B cell (primary cell): Measurements from ENCODE around the gene NCOA1. TPM values are rescaled to one million over a fixed set of nuclear protein-coding genes. Genes with fewer than 3 reads are reported as not detected.
"Not testable (repeated sequence)": the region's sequence is repeated elsewhere in the genome, so short reads cannot be mapped to it uniquely, and the experiment has no call there.

ENCODE experiments used
- ATAC-seq: fragments of 200-7000 bp; cut with Tn5 transposase; one replicate; pipeline ENCODE4 v1.10.0; 2021; ENCODE audit warnings: low read depth, mild to moderate bottlenecking, moderate number of reproducible peaks, moderate library complexity
- CTCF ChIA-PET: fragments of 350-600 bp; sonication (Branson Sonifier 250); formaldehyde crosslinking; loops from one replicate; lab custom pipeline; 2021; ENCODE audit warnings: antibody characterized with exemption, inconsistent platforms; lab: Charles Lee
- POLR2A ChIA-PET: fragments of 350-600 bp; sonication (Branson Sonifier 250); formaldehyde crosslinking; loops from one replicate; lab custom pipeline; 2021; ENCODE audit warnings: antibody characterized with exemption; lab: Charles Lee
- DNase-seq: peaks from one replicate; pipeline ENCODE4 v3.0.0; 2013
- H2AFZ ChIP-seq: 2 replicates; pipeline ENCODE4 v1.6.1; 2012; ENCODE audit warnings: mild to moderate bottlenecking, low read depth, low read length; ENCODE audit not compliant: insufficient read depth, poor library complexity, severe bottlenecking
- H3K27ac ChIP-seq, 2 donors: 1 replicate in 1 of 2; 2 replicates in 1 of 2; pipeline ENCODE4 v1.5.1; 2012 to 2013; ENCODE audit warnings: low read length in 2 of 2, mild to moderate bottlenecking in 2 of 2, moderate library complexity in 1 of 2
- H3K27me3 ChIP-seq, 4 experiments: fragments of 200-600 bp in 1 of 4; sonication (generic) in 1 of 4; replicated peaks in 1 of 4; 1 replicate in 2 of 4; 2 replicates in 2 of 4; pipeline versions ENCODE4 v1.6.1 to v1.7.0; 2013 to 2016; ENCODE audit warnings: low read length in 3 of 4, mild to moderate bottlenecking in 2 of 4, mixed read lengths in 1 of 4, moderate library complexity in 1 of 4; ENCODE audit not compliant: insufficient read depth in 4 of 4, control insufficient read depth in 3 of 4; ENCODE audit errors: control extremely low read depth in 1 of 4
- H3K36me3 ChIP-seq, 2 experiments: replicated peaks in 1 of 2; 1 replicate in 1 of 2; 2 replicates in 1 of 2; pipeline versions ENCODE4 v1.6.1 to v1.7.1; 2013; ENCODE audit warnings: low read length in 1 of 2; ENCODE audit not compliant: insufficient read depth in 2 of 2, control insufficient read depth in 1 of 2; ENCODE audit errors: control extremely low read depth in 1 of 2, extremely low read depth in 1 of 2
- H3K4me1 ChIP-seq, 2 donors: fragments of 200-600 bp in 1 of 2; sonication (generic) in 1 of 2; 1 replicate in 1 of 2; 2 replicates in 1 of 2; pipeline versions ENCODE4 v1.5.1 to v1.6.1; 2013 to 2017; ENCODE audit warnings: low read length in 2 of 2; ENCODE audit not compliant: control insufficient read depth in 2 of 2, insufficient read depth in 2 of 2
- H3K4me2 ChIP-seq: replicated peaks from 2 replicates; pipeline ENCODE3; 2012; ENCODE audit warnings: mild to moderate bottlenecking, low read depth, low read length; ENCODE audit not compliant: poor library complexity, severe bottlenecking
- H3K4me3 ChIP-seq, 5 experiments: fragments of 200-600 bp in 1 of 5; sonication (generic) in 1 of 5; 1 replicate in 3 of 5; 2 replicates in 2 of 5; pipeline versions ENCODE4 v1.5.1 to v1.7.0; 2011 to 2016; ENCODE audit warnings: low read length in 4 of 5, mild to moderate bottlenecking in 4 of 5, low read depth in 2 of 5, control low read depth in 1 of 5, moderate library complexity in 1 of 5; ENCODE audit not compliant: insufficient read depth in 1 of 5; ENCODE audit errors: control extremely low read depth in 1 of 5, extremely low read depth in 1 of 5
- H3K79me2 ChIP-seq: fragments of 200-600 bp; sonication (generic); one replicate; pipeline ENCODE4 v1.6.0; 2016; ENCODE audit warnings: low read length; ENCODE audit not compliant: control insufficient read depth, insufficient read depth
- H3K9ac ChIP-seq: fragments of 200-600 bp; sonication (generic); 2 replicates; pipeline ENCODE4 v1.6.1; 2017; ENCODE audit warnings: mild to moderate bottlenecking, low read length, moderate library complexity
- H3K9me3 ChIP-seq, 3 donors: one replicate each; pipeline versions ENCODE4 v1.6.1 to v1.7.1; 2013; ENCODE audit warnings: low read length in 2 of 3; ENCODE audit not compliant: control insufficient read depth in 2 of 3, insufficient read depth in 1 of 3; ENCODE audit errors: control extremely low read depth in 1 of 3
- H4K20me1 ChIP-seq: 2 replicates; pipeline ENCODE4 v1.6.0; 2012; ENCODE audit warnings: mild to moderate bottlenecking, low read length; ENCODE audit not compliant: insufficient read depth, control insufficient read depth, poor library complexity, severe bottlenecking
- H3K27ac Mint-ChIP-seq: one replicate; pipeline ENCODE4 v1.8.0; 2021; ENCODE audit warnings: mixed read lengths
- H3K27me3 Mint-ChIP-seq: one replicate; pipeline ENCODE4 v1.8.0; 2021; ENCODE audit warnings: mixed read lengths
- H3K4me1 Mint-ChIP-seq: one replicate; pipeline ENCODE4 v1.8.0; 2021; ENCODE audit warnings: mixed read lengths
- H3K4me3 Mint-ChIP-seq: one replicate; pipeline ENCODE4 v1.8.0; 2021; ENCODE audit warnings: mixed read lengths
- H3K9me3 Mint-ChIP-seq: one replicate; pipeline ENCODE4 v1.8.0; 2022; ENCODE audit warnings: mixed read lengths; ENCODE audit not compliant: insufficient read depth
- EZH2 ChIP-seq: IDR thresholded peaks from 2 replicates; pipeline ENCODE4 v1.6.1; 2012; ENCODE audit warnings: borderline replicate concordance, low read depth, mild to moderate bottlenecking, moderate library complexity, low read length; ENCODE audit not compliant: insufficient read depth, poor library complexity, severe bottlenecking
- WGBS: methylation state at CpG from one replicate; pipeline ENCODE4 v1.1.5; 2013; ENCODE audit warnings: missing lambda C conversion rate; ENCODE audit not compliant: insufficient coverage; 5-methylcytosine and 5-hydroxymethylcytosine counted together
- intact Hi-C: fragments of 100-400 bp; cut with micrococcal nuclease; formaldehyde crosslinking; loops from one replicate; pipeline ENCODE4 v1.10.0; 2022
- polyA plus RNA-seq: library from polyadenylated mRNA; depleted of rRNA; stranded (reverse); fragments of >200 nt; gene quantifications from 2 replicates; pipeline ENCODE4 v1.2.3, GENCODE V29; 2012
- total RNA-seq, 2 donors: library from RNA; stranded (reverse); fragments of 120-200 nt in 1 of 2; gene quantifications; 1 replicate in 1 of 2; 2 replicates in 1 of 2; pipeline versions ENCODE4 v1.2.3 to v1.2.4, GENCODE V29; 2013 to 2022
- TF ChIP-seq, protein P1 (sequence below): fragments of 200-600 bp; IDR thresholded peaks from one replicate; pipeline ENCODE4 v1.8.0; 2022; ENCODE audit warnings: antibody characterized with exemption, mild to moderate bottlenecking

The NCOA1 gene
- total and polyA plus RNA-seq, 2 donors (not counting 1 experiment from before 2014, with no cell fraction given), result 11.6 to 49.1 TPM

DNA sequence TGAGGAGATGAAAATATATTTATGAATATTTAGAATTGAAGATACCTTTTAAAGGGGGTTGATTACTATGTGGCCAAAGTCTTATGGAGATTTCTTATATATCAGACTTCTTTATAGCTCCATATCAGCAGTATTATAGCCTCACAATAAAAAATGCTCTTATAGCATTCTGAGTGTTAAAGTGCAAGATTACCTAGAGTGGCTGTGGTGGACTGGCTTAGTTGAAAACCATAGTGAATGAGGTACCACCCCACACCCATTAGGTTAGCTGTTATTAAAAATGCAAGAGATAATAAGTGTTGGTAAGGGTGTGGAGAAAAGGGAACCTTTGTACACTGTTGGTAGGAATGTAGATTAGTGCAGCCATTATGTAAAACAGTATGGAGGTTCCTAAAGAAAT is 39.7 kb downstream of the NCOA1 start:
- no peak for ATAC-seq
- peaks cover 47% of the 10 kb centered on the region for H3K79me2 ChIP-seq
- Mint-ChIP-seq H3K27me3 (no peaks in the 10 kb centered on the region), H3K4me3 (no peak overlapping the region), H3K27ac (no peak overlapping the region), H3K4me1 (peaks cover 18% of the 10 kb centered on the region), H3K9me3 (peaks cover 16% of the 10 kb centered on the region)
- no peak overlapping the region for H3K9ac ChIP-seq
- H3K4me2 ChIP-seq, result no peak overlapping the region
- H3K4me3 ChIP-seq, result no peak overlapping the region
- intact Hi-C loops, result no loop called here
- POLR2A ChIA-PET, result no interaction called here
- CTCF ChIA-PET, result interaction anchor here (1.0 kb wide), 1 partner anchor 40 kb away, joined by 3 read pairs; the partner anchor contains the start of gene NCOA1
- no peaks in the 10 kb centered on the region for H3K27me3 ChIP-seq
- no peaks in the 10 kb centered on the region for H3K36me3 ChIP-seq
- H3K4me1 ChIP-seq, result no peaks in the 10 kb centered on the region
- no peak overlapping the region for H2AFZ ChIP-seq
- H3K27ac ChIP-seq, result no peak overlapping the region
- H3K9me3 ChIP-seq, result peaks cover 5 to 18% (median 10%) of the 10 kb centered on the region in 3 donors
- no peak for DNase-seq
- no peak for TF ChIP-seq EZH2
- TF ChIP-seq, protein P1, sequence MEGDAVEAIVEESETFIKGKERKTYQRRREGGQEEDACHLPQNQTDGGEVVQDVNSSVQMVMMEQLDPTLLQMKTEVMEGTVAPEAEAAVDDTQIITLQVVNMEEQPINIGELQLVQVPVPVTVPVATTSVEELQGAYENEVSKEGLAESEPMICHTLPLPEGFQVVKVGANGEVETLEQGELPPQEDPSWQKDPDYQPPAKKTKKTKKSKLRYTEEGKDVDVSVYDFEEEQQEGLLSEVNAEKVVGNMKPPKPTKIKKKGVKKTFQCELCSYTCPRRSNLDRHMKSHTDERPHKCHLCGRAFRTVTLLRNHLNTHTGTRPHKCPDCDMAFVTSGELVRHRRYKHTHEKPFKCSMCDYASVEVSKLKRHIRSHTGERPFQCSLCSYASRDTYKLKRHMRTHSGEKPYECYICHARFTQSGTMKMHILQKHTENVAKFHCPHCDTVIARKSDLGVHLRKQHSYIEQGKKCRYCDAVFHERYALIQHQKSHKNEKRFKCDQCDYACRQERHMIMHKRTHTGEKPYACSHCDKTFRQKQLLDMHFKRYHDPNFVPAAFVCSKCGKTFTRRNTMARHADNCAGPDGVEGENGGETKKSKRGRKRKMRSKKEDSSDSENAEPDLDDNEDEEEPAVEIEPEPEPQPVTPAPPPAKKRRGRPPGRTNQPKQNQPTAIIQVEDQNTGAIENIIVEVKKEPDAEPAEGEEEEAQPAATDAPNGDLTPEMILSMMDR, result no peak
- peaks cover 25% of the 10 kb centered on the region for H4K20me1 ChIP-seq

DNA sequence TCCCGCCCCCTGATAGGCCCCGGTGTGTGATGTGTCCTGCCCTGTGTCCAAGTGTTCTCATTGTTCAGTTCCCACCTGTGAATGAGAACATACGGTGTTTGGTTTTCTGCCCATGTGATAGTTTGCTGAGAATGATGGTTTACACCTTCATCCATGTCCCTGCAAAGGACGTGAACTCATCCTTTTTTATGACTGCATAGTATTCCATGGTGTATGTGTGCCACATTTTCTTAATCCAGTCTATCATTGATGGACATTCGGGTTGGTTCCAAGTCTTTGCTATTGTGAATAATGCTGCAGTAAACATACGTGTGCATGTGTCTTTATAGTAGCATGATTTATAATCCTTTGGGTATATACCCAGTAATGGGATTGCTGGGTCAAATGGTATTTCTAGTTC is 40.6 kb downstream of the NCOA1 start:
- 100% methylated on average over 1 of the region's 6 CpGs for WGBS
- H4K20me1 ChIP-seq, result peaks cover 24% of the 10 kb centered on the region
- H2AFZ ChIP-seq, ATAC-seq, H3K27ac Mint-ChIP-seq, intact Hi-C loops, H3K4me3 ChIP-seq, DNase-seq, H3K9ac ChIP-seq, H3K27me3 Mint-ChIP-seq, H3K36me3 ChIP-seq, POLR2A ChIA-PET, H3K27ac ChIP-seq, CTCF ChIA-PET, H3K4me1 ChIP-seq, H3K4me3 Mint-ChIP-seq, H3K27me3 ChIP-seq, H3K4me2 ChIP-seq: not testable (repeated sequence)
- H3K4me1 Mint-ChIP-seq, result peaks cover 16% of the 10 kb centered on the region
- H3K9me3 Mint-ChIP-seq, result peaks cover 17% of the 10 kb centered on the region
- peaks cover 48% of the 10 kb centered on the region for H3K79me2 ChIP-seq
- H3K9me3 ChIP-seq, result peaks cover 5 to 18% (median 10%) of the 10 kb centered on the region in 3 donors

DNA sequence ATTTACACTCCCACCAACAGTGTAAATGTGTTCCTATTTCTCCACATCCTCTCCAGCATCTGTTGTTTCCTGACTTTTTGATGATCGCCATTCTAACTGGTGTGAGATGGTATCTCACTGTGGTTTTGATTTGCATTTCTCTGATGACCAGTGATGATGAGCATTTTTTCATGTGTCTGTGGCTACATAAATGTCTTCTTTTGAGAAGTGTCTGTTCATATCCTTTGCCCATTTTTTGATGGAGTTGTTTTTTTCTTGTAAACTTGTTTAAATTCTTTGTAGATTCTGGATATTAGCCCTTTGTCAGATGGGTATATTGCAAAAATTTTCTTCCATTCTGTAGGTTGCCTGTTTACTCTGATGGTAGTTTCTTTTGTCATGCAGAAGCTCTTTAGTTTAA is 41.0 kb downstream of the NCOA1 start:
- ATAC-seq, H2AFZ ChIP-seq, H3K27me3 ChIP-seq, CTCF ChIA-PET, H3K4me3 Mint-ChIP-seq, H3K27ac Mint-ChIP-seq, H3K36me3 ChIP-seq, H3K27me3 Mint-ChIP-seq, DNase-seq, H3K4me3 ChIP-seq, POLR2A ChIA-PET, H3K9ac ChIP-seq, H3K4me1 ChIP-seq, H3K27ac ChIP-seq, H3K4me2 ChIP-seq, intact Hi-C loops: not testable (repeated sequence)
- Histone ChIP-seq H3K79me2 (peaks cover 53% of the 10 kb centered on the region), H4K20me1 (peaks cover 20% of the 10 kb centered on the region), H3K9me3 (peaks cover 5 to 18% (median 10%) of the 10 kb centered on the region in 3 donors)
- Mint-ChIP-seq H3K9me3 (peaks cover 17% of the 10 kb centered on the region), H3K4me1 (peaks cover 16% of the 10 kb centered on the region)
- no CpG with 5 or more reads among the region's 1 CpG for WGBS
